ENCODE data around the gene ORC2.

ORC2 gene

GRCh38 chr2:200860092-200860795 is 103.2 kb downstream of the ORC2 start:
- DNase-seq: no peak

All from NCI-H187 (cell line).